MM.1S (cell line): ENCODE measurements around the gene PPP1R3C.

Source experiments
- EZH2 ChIP-seq: fragments of 300-600 bp; sonication (generic); optimal IDR thresholded peaks from 2 replicates; pipeline ENCODE3; 2017; ENCODE audit warnings: low read depth, mild to moderate bottlenecking, antibody characterized with exemption, low read length, mixed read lengths
- EZH2phosphoT487 ChIP-seq: fragments of 300-600 bp; sonication (generic); IDR thresholded peaks from 2 replicates; pipeline ENCODE4 v1.6.1; 2018; ENCODE audit warnings: antibody characterized with exemption, low read length
- TF ChIP-seq, protein P1 (sequence below): fragments of 300-600 bp; sonication (generic); IDR thresholded peaks from 2 replicates; pipeline ENCODE4 v1.5.1; 2016; ENCODE audit warnings: antibody characterized with exemption, low read length, mixed read lengths

DNA sequence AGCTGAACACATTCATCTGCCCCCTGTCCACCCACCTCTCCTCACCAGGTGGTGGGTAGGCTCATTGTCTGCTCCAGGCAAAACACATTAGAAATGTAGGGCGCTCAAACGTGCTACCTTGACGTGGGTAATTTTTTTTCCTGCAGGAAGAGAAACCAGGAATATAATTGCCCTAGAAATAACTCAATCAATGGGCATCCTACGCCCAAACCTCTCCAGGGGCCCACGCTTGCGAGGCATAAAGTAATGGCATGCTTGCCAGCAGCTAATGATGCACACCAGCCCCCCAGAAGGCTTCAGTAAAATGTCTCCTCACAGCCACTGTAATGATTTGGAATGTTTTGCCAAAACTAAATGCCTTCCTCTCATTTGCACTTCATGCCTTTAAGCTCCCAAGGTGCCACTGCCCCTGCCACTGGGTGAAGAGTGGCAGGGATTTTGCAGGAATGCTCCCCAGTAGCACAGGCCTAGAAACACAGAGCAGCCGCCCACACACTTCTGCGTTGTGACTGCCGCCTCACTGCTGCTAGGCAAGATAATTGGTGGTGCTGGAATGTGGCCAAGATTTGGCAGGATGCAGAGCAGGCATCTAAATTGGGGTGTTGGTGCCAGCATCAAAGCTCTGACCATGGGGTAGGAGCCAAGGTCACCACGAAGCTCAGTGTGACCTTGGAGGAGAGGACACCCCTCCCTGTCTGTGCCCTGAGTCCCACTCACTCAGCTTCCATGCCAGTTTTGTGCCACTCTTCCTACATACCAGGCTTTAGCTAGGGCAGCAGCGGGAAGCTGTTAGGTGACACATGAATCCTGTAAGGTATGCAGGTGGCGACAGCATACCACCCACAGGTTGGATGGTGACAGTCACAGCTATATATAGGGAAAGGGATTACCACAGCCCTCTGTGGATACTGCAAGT, 48.7 kb upstream of the PPP1R3C start:
- TF ChIP-seq, protein P1, sequence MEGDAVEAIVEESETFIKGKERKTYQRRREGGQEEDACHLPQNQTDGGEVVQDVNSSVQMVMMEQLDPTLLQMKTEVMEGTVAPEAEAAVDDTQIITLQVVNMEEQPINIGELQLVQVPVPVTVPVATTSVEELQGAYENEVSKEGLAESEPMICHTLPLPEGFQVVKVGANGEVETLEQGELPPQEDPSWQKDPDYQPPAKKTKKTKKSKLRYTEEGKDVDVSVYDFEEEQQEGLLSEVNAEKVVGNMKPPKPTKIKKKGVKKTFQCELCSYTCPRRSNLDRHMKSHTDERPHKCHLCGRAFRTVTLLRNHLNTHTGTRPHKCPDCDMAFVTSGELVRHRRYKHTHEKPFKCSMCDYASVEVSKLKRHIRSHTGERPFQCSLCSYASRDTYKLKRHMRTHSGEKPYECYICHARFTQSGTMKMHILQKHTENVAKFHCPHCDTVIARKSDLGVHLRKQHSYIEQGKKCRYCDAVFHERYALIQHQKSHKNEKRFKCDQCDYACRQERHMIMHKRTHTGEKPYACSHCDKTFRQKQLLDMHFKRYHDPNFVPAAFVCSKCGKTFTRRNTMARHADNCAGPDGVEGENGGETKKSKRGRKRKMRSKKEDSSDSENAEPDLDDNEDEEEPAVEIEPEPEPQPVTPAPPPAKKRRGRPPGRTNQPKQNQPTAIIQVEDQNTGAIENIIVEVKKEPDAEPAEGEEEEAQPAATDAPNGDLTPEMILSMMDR, result no peak
- TF ChIP-seq EZH2 (no peak), EZH2phosphoT487 (no peak)
